Hepatocyte (in vitro differentiated cells): Measurements from ENCODE around the gene SRP68.

ENCODE experiments used
- CTCF ChIP-seq: fragments of 200-600 bp; sonication (generic); IDR thresholded peaks from 2 replicates; pipeline ENCODE4 v1.5.1; 2016; ENCODE audit warnings: antibody characterized with exemption, mild to moderate bottlenecking; ENCODE audit not compliant: poor library complexity
- EZH2 ChIP-seq: fragments of 200-600 bp; sonication (generic); IDR thresholded peaks from 2 replicates; pipeline ENCODE4 v1.6.1; 2016; ENCODE audit warnings: antibody characterized with exemption, mild to moderate bottlenecking, borderline replicate concordance

- TF ChIP-seq EZH2 = no peak
- no peak for TF ChIP-seq CTCF
Observed at GRCh38 chr17:76014925-76015261, 57.4 kb downstream of the SRP68 start.
